ENCODE results near the gene GPHA2.

The GPHA2 gene

DNA sequence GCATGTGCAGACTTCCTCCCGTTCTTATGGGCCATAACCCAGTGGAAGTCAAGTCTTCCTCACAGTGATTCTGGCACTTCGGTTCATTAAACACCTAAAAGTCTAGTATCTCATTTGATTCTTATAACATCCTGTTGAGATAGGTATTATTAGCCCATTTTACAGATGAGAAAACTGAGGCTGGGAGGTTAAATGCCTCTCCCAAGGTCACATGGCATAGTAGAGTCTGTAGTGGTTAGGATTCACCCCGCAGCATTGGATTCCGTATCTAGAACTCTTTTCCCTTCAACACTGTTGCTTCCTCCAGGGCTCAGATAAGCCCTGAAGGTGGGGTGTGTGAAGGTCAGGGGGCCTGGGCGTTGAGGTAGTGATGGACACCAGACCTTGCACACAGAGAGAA, 3.4 kb downstream of the GPHA2 start:
- H3K27ac ChIP-seq, result no peak overlapping the region
- H3K4me3 ChIP-seq, result no peak overlapping the region
- no peak for TF ChIP-seq Cebpa-rat (IDR thresholded peaks at IDR 0.05)
- H3K4me2 ChIP-seq, result no peak overlapping the region
- H3K27me3 ChIP-seq, result no peaks in the 10 kb centered on the region
- H3K9me3 ChIP-seq, result no peaks in the 10 kb centered on the region
- no peaks in the 10 kb centered on the region for H4K20me1 ChIP-seq
- H3K4me1 ChIP-seq, result peaks cover 6% of the 10 kb centered on the region; the same call in 1 of the 2 replicates
- H3K9ac ChIP-seq, result no peak overlapping the region
- peaks cover 69% of the 10 kb centered on the region for H3K36me3 ChIP-seq

DNA sequence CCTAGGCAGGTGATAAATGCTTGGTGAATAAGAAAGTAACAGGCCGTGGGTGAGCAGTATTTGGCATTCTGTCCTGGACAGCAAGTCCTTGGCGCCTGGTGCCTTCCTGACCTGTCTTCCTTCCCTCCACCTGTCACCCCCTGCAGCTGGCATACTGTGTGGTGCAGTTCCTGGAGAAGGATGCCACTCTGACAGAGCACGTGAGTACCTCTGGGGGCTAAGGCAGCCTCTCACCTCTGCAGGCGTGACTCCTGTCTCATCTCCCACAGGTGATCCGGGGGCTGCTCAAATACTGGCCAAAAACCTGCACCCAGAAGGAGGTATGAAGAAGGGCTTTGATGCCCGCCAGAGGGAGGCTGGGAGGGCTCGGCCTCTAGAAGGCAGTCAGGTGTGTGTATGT, 4.4 kb downstream of the GPHA2 start:
- Histone ChIP-seq H3K4me2 (no peak overlapping the region), H3K27ac (no peak overlapping the region), H3K36me3 (peaks cover 78% of the 10 kb centered on the region), H3K9me3 (no peaks in the 10 kb centered on the region), H4K20me1 (no peaks in the 10 kb centered on the region), H3K4me1 (peaks cover 6% of the 10 kb centered on the region; the same call in 1 of the 2 replicates), H3K9ac (no peak overlapping the region), H3K27me3 (no peaks in the 10 kb centered on the region), H3K4me3 (no peak overlapping the region)
- TF ChIP-seq Cebpa-rat (IDR thresholded peaks at IDR 0.05), result no peak

DNA sequence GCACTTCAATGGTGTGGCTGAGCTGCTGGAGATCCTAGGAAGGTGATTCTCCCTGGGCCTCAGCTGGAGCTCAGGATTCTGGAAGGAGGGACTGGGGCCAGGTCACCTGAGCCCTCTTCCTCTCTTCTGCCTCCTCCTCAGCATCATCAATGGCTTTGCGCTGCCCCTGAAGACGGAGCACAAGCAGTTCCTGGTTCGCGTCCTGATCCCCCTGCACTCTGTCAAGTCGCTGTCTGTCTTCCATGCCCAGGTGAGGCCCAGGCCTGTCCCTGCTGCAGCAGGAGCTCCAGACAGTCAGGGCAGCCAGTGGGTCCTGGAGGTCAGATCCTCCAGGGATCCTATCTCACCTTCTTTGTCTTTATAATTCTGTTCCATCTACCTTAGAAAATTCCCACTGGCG, 5.4 kb downstream of the GPHA2 start:
- H3K4me3 ChIP-seq, result no peak overlapping the region
- no peak overlapping the region for H3K4me2 ChIP-seq
- peaks cover 77% of the 10 kb centered on the region for H3K36me3 ChIP-seq
- peaks cover 14% of the 10 kb centered on the region for H3K4me1 ChIP-seq
- no peak overlapping the region for H3K27ac ChIP-seq
- peaks cover 1% of the 10 kb centered on the region; the same call in 1 of the 2 replicates for H3K27me3 ChIP-seq
- H3K9ac ChIP-seq, result no peak overlapping the region
- H4K20me1 ChIP-seq, result no peaks in the 10 kb centered on the region
- TF ChIP-seq Cebpa-rat (IDR thresholded peaks at IDR 0.05), result no peak
- H3K9me3 ChIP-seq, result no peaks in the 10 kb centered on the region

DNA sequence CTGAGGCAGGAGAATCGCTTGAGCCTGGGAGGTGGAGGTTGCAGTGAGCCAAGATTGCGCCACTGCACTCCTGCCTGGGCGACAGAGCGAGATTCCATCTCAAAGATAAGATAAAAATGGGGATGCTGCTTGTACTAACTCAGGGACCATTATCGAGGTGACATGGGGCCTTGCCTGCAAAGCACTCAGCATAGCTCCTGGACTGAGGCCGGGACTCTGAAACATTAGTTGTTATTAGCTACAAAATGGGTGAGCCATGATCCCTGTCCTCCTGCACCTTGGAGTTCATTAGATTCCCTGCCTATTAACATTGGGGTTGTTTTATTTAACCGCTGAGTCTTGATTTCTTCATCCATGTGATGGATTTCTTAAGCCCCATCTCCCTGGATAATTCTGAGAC, 6.1 kb downstream of the GPHA2 start:
- no peak for TF ChIP-seq Cebpa-rat (IDR thresholded peaks at IDR 0.05)
- Histone ChIP-seq H3K36me3 (peaks cover 70% of the 10 kb centered on the region), H3K4me3 (no peak overlapping the region), H3K4me1 (peaks cover 21% of the 10 kb centered on the region), H3K27ac (no peak overlapping the region), H3K9me3 (no peaks in the 10 kb centered on the region), H3K9ac (no peak overlapping the region), H4K20me1 (no peaks in the 10 kb centered on the region), H3K27me3 (peaks cover 6% of the 10 kb centered on the region; the same call in 1 of the 2 replicates), H3K4me2 (no peak overlapping the region)

- Histone ChIP-seq H4K20me1 (no peaks in the 10 kb centered on the region), H3K9ac (no peak overlapping the region), H3K27ac (no peak overlapping the region), H3K4me1 (peaks cover 23% of the 10 kb centered on the region), H3K4me3 (no peak overlapping the region), H3K27me3 (peaks cover 6% of the 10 kb centered on the region; the same call in 1 of the 2 replicates), H3K4me2 (no peak overlapping the region), H3K9me3 (no peaks in the 10 kb centered on the region), H3K36me3 (peaks cover 67% of the 10 kb centered on the region)
- TF ChIP-seq Cebpa-rat (IDR thresholded peaks at IDR 0.05), result no peak
Observed at GRCh38 chr11:64928957-64929356, 6.7 kb downstream of the GPHA2 start.

GRCh38 chr11:64926689-64927088, 9.0 kb downstream of the GPHA2 start:
- Histone ChIP-seq H3K4me3 (no peak overlapping the region), H3K36me3 (peaks cover 45% of the 10 kb centered on the region), H3K9me3 (no peaks in the 10 kb centered on the region), H3K9ac (no peak overlapping the region), H3K27me3 (peaks cover 6% of the 10 kb centered on the region; the same call in 1 of the 2 replicates), H3K27ac (no peak overlapping the region), H3K4me2 (no peak overlapping the region), H3K4me1 (peaks cover 39% of the 10 kb centered on the region), H4K20me1 (no peaks in the 10 kb centered on the region)
- TF ChIP-seq Cebpa-rat (IDR thresholded peaks at IDR 0.05), result no peak

- peaks cover 36% of the 10 kb centered on the region for H3K36me3 ChIP-seq
- peak overlapping the region; percentile 82 for H3K9ac ChIP-seq
- TF ChIP-seq Cebpa-rat (IDR thresholded peaks at IDR 0.05), result no peak
- peaks cover 48% of the 10 kb centered on the region for H3K4me1 ChIP-seq
- H3K27me3 ChIP-seq, result peaks cover 6% of the 10 kb centered on the region; the same call in 1 of the 2 replicates
- H3K27ac ChIP-seq, result no peak overlapping the region
- H4K20me1 ChIP-seq, result no peaks in the 10 kb centered on the region
- peak overlapping the region; percentile 94 for H3K4me2 ChIP-seq
- no peaks in the 10 kb centered on the region for H3K9me3 ChIP-seq
- peak overlapping the region; percentile 82 for H3K4me3 ChIP-seq
Observed at GRCh38 chr11:64925536-64926436, 9.9 kb downstream of the GPHA2 start.

- peaks cover 28% of the 10 kb centered on the region; the same call in 1 of the 2 replicates for H3K36me3 ChIP-seq
- H3K9me3 ChIP-seq, result no peaks in the 10 kb centered on the region
- H3K27me3 ChIP-seq, result peaks cover 6% of the 10 kb centered on the region; the same call in 1 of the 2 replicates
- no peaks in the 10 kb centered on the region for H4K20me1 ChIP-seq
- H3K4me1 ChIP-seq, result peaks cover 57% of the 10 kb centered on the region
- TF ChIP-seq Cebpa-rat (IDR thresholded peaks at IDR 0.05), result no peak
- peak overlapping the region; percentile 94 for H3K4me2 ChIP-seq
- H3K27ac ChIP-seq, result peak overlapping the region; percentile 78
- peak overlapping the region; percentile 82 for H3K4me3 ChIP-seq
- H3K9ac ChIP-seq, result peak overlapping the region; percentile 82
Observed at GRCh38 chr11:64924910-64925284, 10.8 kb downstream of the GPHA2 start.

DNA sequence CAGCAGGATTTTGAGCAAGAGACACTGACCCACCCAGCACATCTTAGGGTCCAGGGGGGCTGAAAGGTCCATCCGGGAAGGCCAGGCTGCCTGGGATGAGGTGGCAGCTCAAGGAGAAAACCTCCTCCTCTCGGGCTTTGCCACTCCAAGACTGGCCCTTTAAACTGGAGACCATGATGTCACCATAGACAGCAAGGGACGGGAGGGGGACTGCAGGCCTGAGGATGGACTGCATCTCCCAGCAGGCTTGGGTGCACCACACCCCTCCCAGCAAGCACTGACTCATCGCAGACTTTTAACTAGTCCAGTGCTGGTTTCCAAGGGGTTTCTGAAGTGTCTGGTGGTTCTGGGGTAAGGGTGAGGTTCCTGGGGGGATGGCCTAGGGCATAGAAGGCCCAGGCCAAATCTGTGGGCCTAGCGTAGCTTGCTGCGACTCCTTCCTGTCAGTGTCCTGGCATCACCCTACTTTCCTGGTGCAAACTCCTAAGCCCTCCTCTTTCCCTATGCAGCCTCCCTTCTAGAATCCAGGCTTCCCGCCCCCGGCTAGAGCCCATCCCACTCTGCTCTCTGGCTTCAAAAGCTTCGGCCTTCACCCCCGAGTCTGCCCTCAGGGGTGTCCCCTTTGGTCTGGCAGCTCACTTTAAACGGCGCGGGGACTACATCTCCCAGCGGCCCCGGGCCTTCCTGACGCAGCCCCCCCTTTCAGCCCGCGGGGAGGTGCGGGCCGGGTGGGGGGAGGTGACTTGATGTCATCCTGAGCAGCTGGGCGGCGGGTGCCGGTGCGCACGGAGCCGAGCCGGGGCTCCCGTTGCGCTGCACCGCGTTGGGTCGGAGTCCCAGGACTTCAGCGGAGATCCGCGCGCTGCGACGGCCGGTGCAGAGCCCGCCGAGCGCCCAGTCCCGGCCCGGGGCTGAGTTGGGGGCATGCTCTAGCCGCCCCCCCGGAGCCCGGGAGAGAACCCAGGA, 11.5 kb downstream of the GPHA2 start, which contains the start of gene PPP2R5B:
Gene PPP2R5B (plus strand): TSS at position 746 of the 966 bp plus-strand sequence. CDS start 1,046 bp downstream, outside the sequence.
- Histone ChIP-seq H3K27me3 (peaks cover 6% of the 10 kb centered on the region; the same call in 1 of the 2 replicates), H3K4me2 (peak within 1 kb of the TSS; percentile 94), H3K27ac (peak within 1 kb of the TSS; percentile 78), H3K4me1 (peaks cover 64% of the 10 kb centered on the region), H3K9me3 (no peaks in the 10 kb centered on the region), H3K36me3 (peaks cover 22% of the 10 kb centered on the region; the same call in 1 of the 2 replicates), H3K4me3 (peak within 1 kb of the TSS; percentile 82), H4K20me1 (no peaks in the 10 kb centered on the region), H3K9ac (peak within 1 kb of the TSS; percentile 82)
- no peak for TF ChIP-seq Cebpa-rat (IDR thresholded peaks at IDR 0.05)

All from BLaER1 (cell line).